Epithelial cell of proximal tubule (primary cell): ENCODE results near the gene LZTFL1. TPM values are rescaled to one million over a fixed set of nuclear protein-coding genes. Genes with fewer than 3 reads are reported as not detected.

ENCODE experiments used
- DNase-seq: peaks from one replicate; pipeline ENCODE4 v3.0.0-alpha.2; 2011; ENCODE audit warnings: low read depth
- H3K4me3 ChIP-seq: 2 replicates; pipeline ENCODE4 v1.5.1; 2011; ENCODE audit warnings: low read depth, mild to moderate bottlenecking, low read length
- total RNA-seq: library from RNA; depleted of rRNA; stranded (reverse); fragments of >200 nt; gene quantifications from 2 replicates; pipeline ENCODE4 v1.2.3, GENCODE V29; 2015
- TF ChIP-seq, protein P1 (sequence below): conservative IDR thresholded peaks from 2 replicates; pipeline ENCODE4 v1.5.1; 2012; ENCODE audit warnings: low read depth, mild to moderate bottlenecking, low read length

Gene LZTFL1
- 8.2 and 8.6 TPM in 2 replicates for total RNA-seq

GRCh38 chr3:45841757-45842491, at the start of gene LZTFL1:
TSS of gene LZTFL1 (minus strand) at chr3:45842119. CDS start at chr3:45841991, 128 bp downstream.
- TF ChIP-seq, protein P1, sequence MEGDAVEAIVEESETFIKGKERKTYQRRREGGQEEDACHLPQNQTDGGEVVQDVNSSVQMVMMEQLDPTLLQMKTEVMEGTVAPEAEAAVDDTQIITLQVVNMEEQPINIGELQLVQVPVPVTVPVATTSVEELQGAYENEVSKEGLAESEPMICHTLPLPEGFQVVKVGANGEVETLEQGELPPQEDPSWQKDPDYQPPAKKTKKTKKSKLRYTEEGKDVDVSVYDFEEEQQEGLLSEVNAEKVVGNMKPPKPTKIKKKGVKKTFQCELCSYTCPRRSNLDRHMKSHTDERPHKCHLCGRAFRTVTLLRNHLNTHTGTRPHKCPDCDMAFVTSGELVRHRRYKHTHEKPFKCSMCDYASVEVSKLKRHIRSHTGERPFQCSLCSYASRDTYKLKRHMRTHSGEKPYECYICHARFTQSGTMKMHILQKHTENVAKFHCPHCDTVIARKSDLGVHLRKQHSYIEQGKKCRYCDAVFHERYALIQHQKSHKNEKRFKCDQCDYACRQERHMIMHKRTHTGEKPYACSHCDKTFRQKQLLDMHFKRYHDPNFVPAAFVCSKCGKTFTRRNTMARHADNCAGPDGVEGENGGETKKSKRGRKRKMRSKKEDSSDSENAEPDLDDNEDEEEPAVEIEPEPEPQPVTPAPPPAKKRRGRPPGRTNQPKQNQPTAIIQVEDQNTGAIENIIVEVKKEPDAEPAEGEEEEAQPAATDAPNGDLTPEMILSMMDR, result no peak
- H3K4me3 ChIP-seq, result peak within 1 kb of the TSS; percentile 96
- peak; percentile 88 for DNase-seq

DNA sequence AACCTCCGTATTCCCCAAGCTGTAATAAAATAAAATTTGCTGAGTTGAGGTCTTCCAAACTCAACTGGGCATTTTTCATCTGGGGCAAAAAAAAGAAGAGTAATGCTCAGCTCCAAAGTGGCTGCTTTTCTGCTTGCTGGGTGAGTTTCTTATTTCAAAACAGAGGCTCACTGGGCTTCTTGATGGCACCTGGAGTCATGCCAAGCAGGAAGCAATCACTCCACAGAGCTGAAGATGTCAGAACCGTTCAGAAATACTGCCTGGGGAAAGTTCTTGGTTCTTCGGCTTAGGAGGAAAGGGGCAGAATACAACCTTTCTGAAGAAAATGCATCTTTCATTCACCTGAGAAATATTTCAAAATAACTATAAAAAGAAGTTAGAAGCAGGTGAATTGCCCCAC, 48.5 kb upstream of the LZTFL1 start:
- TF ChIP-seq, protein P1, result no peak
- DNase-seq, result no peak
- no peak overlapping the region for H3K4me3 ChIP-seq

- H3K4me3 ChIP-seq, result no peak overlapping the region
- DNase-seq, result no peak
- TF ChIP-seq, protein P1, result no peak
Observed at GRCh38 chr3:45889337-45889736, 47.4 kb upstream of the LZTFL1 start.

DNA sequence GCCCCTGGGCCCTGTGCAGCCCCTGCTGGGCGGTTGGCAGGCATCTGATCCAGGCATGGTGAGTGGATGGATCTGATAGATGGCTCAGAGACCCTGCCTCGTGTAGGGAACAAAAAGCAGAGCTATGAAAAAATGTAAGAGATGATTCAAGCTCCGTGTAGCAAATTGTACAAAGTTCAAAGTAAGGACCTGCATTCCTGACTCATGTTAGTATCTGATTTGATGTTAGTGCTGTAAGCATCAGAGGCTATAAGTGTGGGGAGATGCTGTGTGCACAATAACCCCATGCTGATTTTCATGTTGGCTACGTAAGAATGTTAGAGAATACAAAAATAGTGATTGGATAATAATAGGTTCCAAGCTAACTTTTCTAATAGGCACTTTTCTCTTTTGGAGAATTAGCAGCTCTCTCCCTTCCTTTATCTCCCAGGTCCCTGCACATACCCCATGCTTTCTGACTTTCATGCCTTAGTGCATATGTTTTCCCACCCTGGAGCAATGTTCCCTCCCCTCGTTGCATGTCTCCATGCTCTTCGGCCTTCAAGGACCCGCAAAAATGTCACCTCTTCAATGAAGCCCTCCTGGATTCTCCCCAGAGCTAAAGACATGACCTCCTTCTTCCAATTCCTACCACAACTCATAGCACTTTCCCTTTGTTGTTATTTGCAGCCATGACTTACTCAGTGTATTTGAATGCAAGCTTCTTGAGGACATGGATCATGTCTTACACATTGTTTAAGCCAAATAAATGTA, 46.0 kb upstream of the LZTFL1 start:
- no peak overlapping the region for H3K4me3 ChIP-seq
- TF ChIP-seq, protein P1, result no peak
- no peak for DNase-seq

DNA sequence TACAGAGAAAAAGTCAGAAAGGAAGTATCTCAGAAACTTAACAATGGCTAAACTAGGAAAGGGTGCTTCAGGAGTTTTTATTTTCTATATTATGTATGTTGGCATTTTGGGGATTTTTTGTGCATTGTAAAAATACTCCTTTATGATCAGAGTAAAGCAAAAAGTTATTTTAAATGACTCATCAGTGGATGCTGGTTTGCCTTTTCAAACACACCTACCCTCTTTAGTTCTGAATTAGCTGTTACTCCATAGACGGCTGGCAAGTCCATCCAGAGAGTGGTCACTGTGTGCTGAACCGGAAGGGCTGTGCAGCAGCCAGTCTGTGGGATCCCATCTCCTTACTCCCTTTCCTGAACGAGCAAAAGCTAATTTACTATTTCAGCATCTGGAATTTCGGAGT, 45.4 kb upstream of the LZTFL1 start:
- TF ChIP-seq, protein P1, result no peak
- DNase-seq, result no peak
- H3K4me3 ChIP-seq, result no peak overlapping the region

- TF ChIP-seq, protein P1, result no peak
Observed at GRCh38 chr3:45885979-45886705, 44.2 kb upstream of the LZTFL1 start, which contains the start of gene CCR9. TSS of gene CCR9 (plus strand) at chr3:45886543. CDS start at chr3:45894934, 8,391 bp downstream.

More at GRCh38 chr3:45885979-45886705, 44.2 kb upstream of the LZTFL1 start, which contains the start of gene CCR9:
- H3K4me3 ChIP-seq, result no peak within 1 kb of the TSS
- DNase-seq, result no peak
